T-cell (primary cell): ENCODE measurements around the gene BRD3. TPM values are rescaled to one million over a fixed set of nuclear protein-coding genes. Genes with fewer than 3 reads are reported as not detected.

ENCODE experiments used
- ATAC-seq, 4 experiments: fragments of 200-7000 bp in 3 of 4; fragments of 150-1000 bp in 1 of 4; cut with Tn5 transposase; replicated peaks in 1 of 4; 1 replicate in 3 of 4; 2 replicates in 1 of 4; pipeline ENCODE4 v1.10.0; 2021; ENCODE audit warnings: moderate library complexity in 3 of 4, mild to moderate bottlenecking in 2 of 4, moderate number of reproducible peaks in 1 of 4
- CTCF ChIA-PET, 2 donors: fragments of 300-600 bp; sonication (Branson Sonifier 250); formaldehyde crosslinking; loops; one replicate each; lab custom pipeline; 2022; ENCODE audit warnings: antibody characterized with exemption in 2 of 2; lab: Charles Lee
- POLR2A ChIA-PET, 2 donors: fragments of 300-600 bp; sonication (Branson Sonifier 250); formaldehyde crosslinking; loops; one replicate each; lab custom pipeline; 2022; ENCODE audit warnings: antibody characterized with exemption in 2 of 2; lab: Charles Lee
- DNase-seq, 35 experiments: peaks; one replicate each; pipeline versions ENCODE4 v3.0.0 to v3.0.0-alpha.2; 2013 to 2023
- H3K27ac ChIP-seq: one replicate; pipeline ENCODE4 v1.5.1; 2013; ENCODE audit warnings: low read length
- H3K27me3 ChIP-seq, 2 experiments: replicated peaks in 1 of 2; 1 replicate in 1 of 2; 2 replicates in 1 of 2; pipeline versions ENCODE4 v1.6.1 to v1.7.0; 2013; ENCODE audit warnings: low read length in 1 of 2, mixed read lengths in 1 of 2; ENCODE audit not compliant: control insufficient read depth in 2 of 2, insufficient read depth in 2 of 2; ENCODE audit errors: extremely low read depth in 1 of 2
- H3K36me3 ChIP-seq, 2 donors: 1 replicate in 1 of 2; 2 replicates in 1 of 2; pipeline versions ENCODE4 v1.6.1 to v1.7.0; 2013; ENCODE audit warnings: low read length in 1 of 2; ENCODE audit not compliant: control insufficient read depth in 2 of 2, insufficient read depth in 1 of 2; ENCODE audit errors: extremely low read depth in 1 of 2
- H3K4me1 ChIP-seq, 2 experiments: 1 replicate in 1 of 2; 2 replicates in 1 of 2; pipeline versions ENCODE4 v1.6.1 to v1.7.0; 2013; ENCODE audit warnings: low read length in 2 of 2, mixed read lengths in 1 of 2; ENCODE audit not compliant: insufficient read depth in 2 of 2, control insufficient read depth in 1 of 2; ENCODE audit errors: extremely low read depth in 1 of 2
- H3K4me3 ChIP-seq, 2 donors: 1 replicate in 1 of 2; 2 replicates in 1 of 2; pipeline versions ENCODE4 v1.5.1 to v1.7.0; 2013; ENCODE audit warnings: mild to moderate bottlenecking in 2 of 2, low read length in 1 of 2, moderate library complexity in 1 of 2; ENCODE audit not compliant: control insufficient read depth in 1 of 2; ENCODE audit errors: extremely low read depth in 1 of 2
- H3K9me3 ChIP-seq: 2 replicates; pipeline ENCODE4 v1.7.0; 2013
- H3K27ac Mint-ChIP-seq, 2 donors: one replicate each; pipeline ENCODE4 v1.8.0; 2020 to 2021; ENCODE audit warnings: mild to moderate bottlenecking in 2 of 2, mixed read lengths in 2 of 2
- H3K27me3 Mint-ChIP-seq, 2 donors: one replicate each; pipeline ENCODE4 v1.8.0; 2021 to 2022; ENCODE audit warnings: mixed read lengths in 2 of 2
- H3K36me3 Mint-ChIP-seq: one replicate; pipeline ENCODE4 v1.8.0; 2021; ENCODE audit warnings: mixed read lengths
- H3K4me1 Mint-ChIP-seq, 3 donors: one replicate each; pipeline ENCODE4 v1.8.0; 2020 to 2022; ENCODE audit warnings: mixed read lengths in 3 of 3, mild to moderate bottlenecking in 1 of 3
- H3K4me3 Mint-ChIP-seq, 3 donors: one replicate each; pipeline ENCODE4 v1.8.0; 2020 to 2022; ENCODE audit warnings: mild to moderate bottlenecking in 3 of 3, mixed read lengths in 3 of 3, moderate library complexity in 3 of 3
- H3K9me3 Mint-ChIP-seq, 3 donors: one replicate each; pipeline ENCODE4 v1.8.0; 2020 to 2022; ENCODE audit warnings: mixed read lengths in 3 of 3
- WGBS: methylation state at CpG from one replicate; pipeline ENCODE4 v1.1.5; 2013; ENCODE audit warnings: missing lambda C conversion rate; ENCODE audit not compliant: insufficient coverage; 5-methylcytosine and 5-hydroxymethylcytosine counted together
- total RNA-seq, 35 experiments: library from RNA in 6 of 35; stranded (reverse) in 6 of 35; fragments of 120-200 nt in 1 of 35; gene quantifications; one replicate each; pipeline versions ENCODE4 v1.2.1 to v1.2.4 and lab custom pipeline; 2013 to 2026

BRD3 gene
- total RNA-seq, 5 donors from 2014 or later (not counting 1 experiment from before 2014, with no cell fraction given) = 33.7 to 63.7 (median 58.2) TPM

DNA sequence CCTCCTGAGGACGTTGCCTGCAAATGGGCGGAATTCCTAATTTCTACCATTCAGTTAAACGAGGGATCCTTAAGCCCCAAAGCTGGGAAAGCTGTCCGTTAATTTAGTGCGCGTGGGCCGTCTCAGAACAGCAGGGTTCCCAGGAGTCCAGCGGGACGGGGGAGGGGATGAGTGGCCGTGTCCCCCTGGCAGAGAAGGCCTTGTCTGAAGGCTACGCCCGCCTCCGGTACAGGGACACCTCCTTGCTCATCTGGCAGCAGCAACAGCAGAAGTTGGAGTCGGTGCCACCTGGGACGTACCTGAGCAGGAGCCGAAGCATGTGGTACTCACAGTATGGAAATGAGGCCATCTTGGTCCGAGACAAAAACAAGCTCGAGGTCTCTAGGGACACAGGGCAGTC, 41.2 kb downstream of the BRD3 start:
- peak overlapping the region; percentile 76 to 78 (median 76) for H3K4me3 Mint-ChIP-seq
- H3K36me3 ChIP-seq = peaks cover under 1 to 9% of the 10 kb centered on the region in 2 donors
- no peaks in the 10 kb centered on the region for H3K9me3 ChIP-seq
- CTCF ChIA-PET = interaction anchor here in 1 of 2 donors (1.1 kb wide), 1 partner anchor 40 kb away, joined by 3 read pairs; no protein-coding TSS in a partner anchor
- POLR2A ChIA-PET = no interaction called here
- DNase-seq = no peak
- H3K4me1 ChIP-seq = peaks cover 0 to 14% of the 10 kb centered on the region in 2 experiments
- ATAC-seq = no peak
- no peak overlapping the region for H3K27ac ChIP-seq
- H3K27me3 Mint-ChIP-seq = no peaks in the 10 kb centered on the region
- H3K36me3 Mint-ChIP-seq = peaks cover 10% of the 10 kb centered on the region
- WGBS = 95% methylated on average over 17 of the region's 18 CpGs
- H3K9me3 Mint-ChIP-seq = no peaks in the 10 kb centered on the region
- no peaks in the 10 kb centered on the region for H3K27me3 ChIP-seq
- H3K4me1 Mint-ChIP-seq = peaks cover 12 to 22% (median 16%) of the 10 kb centered on the region in 3 donors
- no peak overlapping the region for H3K4me3 ChIP-seq
- H3K27ac Mint-ChIP-seq = no peak overlapping the region

DNA sequence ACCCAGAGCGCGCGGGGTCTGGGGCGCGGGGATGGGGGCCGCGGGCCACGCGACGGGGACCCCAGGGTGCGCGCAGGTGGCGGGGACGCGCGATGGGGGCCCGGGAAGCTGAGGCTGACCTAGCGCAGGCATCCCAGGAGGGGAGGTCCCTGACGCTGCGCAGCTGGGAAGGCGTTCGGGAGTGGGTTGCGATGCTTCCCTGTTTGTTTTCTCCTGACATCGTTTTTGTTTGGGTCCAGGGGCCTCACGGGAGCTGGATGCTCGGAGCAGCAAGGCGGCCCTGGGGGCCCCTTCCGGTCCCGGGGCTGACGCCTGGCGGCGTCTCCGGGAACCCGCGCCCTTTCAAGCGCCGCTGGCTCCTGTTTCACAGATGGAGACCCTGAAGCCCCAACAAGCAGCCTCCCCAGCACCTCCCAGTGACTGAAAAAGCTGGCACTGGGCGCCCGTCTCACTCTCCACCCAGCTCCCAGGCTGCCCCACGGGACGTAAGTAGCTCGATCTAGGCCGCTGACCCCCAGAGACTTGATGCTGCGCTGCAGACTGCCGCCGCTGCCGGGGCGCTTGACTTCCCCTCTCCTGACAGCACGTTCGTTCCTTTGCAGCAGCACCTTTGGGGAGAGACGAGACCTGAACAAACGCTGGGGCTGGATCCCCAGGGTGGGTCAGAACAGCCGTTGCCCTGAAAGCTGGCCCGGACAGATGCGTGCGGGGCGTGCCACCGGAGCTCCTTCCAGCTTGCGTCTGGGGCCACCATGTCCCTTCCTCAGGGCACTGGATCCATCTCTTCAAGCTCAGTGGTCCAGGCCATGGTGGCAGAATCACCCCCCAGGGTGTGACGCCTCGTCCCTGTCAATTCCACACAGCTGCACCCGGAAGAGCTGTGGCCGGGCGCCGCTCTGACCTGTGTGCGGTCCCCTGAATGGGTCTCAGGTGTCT, 42.0 kb downstream of the BRD3 start:
- POLR2A ChIA-PET = interaction anchor here (0.6 kb wide), 2 partner anchors 37 to 131 kb away, joined by 4 read pairs; no protein-coding TSS in a partner anchor

DNA sequence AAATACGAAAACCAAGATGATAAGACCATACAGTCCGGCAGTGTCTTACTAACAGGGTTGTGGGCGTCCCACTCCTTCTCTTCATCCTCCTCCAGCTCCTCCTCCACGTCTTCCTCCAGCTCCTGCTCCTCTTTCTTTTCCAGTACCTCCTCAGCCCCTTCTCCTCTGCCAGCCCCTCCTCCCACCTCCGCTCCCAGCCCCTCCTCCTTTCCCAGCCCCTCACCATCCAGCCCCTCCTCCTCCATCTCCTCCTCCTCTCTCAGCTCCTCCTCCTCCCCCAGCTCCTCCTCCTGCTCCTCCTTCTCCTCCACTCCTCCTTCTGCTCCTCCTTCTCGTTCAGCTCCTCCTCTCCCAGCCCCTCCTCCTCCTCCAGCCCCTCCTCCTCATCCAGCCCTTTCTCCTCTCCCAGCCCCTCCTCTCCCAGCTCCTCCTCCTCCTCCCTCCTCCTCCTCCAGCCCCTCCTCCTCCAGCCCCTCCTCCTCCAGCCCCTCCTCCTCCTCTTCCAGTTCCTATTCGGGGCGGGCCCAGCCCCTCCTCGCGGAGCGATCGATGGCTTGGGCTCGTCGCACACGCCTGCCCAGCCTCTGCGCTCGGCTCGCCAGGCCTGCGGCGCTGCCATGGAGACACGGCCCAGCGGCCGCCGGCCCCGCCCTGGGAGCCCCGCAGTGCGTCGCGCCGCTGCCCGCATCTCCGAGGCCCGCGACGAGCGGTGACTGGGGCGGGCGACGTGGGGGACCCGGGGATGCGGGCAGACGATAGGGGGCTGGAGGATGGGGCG, 42.8 kb downstream of the BRD3 start, which contains the start of gene BRD3OS:
Gene BRD3OS, plus strand, starts transcription at position 654 of the 778 bp plus-strand sequence. CDS start 1,267 bp downstream, outside the sequence.
- Mint-ChIP-seq H3K4me1 (peaks cover 12 to 22% (median 16%) of the 10 kb centered on the region in 3 donors), H3K4me3 (peak within 1 kb of the TSS; percentile 76 to 78 (median 76)), H3K27me3 (no peaks in the 10 kb centered on the region)

More for the DNA sequence above, 42.0 kb downstream of the BRD3 start:
- Histone ChIP-seq H3K27me3 (no peaks in the 10 kb centered on the region), H3K36me3 (peaks cover 0 to 9% of the 10 kb centered on the region in 2 donors), H3K4me1 (peaks cover 0 to 14% of the 10 kb centered on the region in 2 experiments), H3K4me3 (peak overlapping the region; percentile 78), H3K9me3 (no peaks in the 10 kb centered on the region), H3K27ac (no peak overlapping the region)
- DNase-seq (peak in 32 of 35 experiments; percentile 9 to 63 (median 38)), ATAC-seq (peak; percentile 36 to 58 (median 46))
- Mint-ChIP-seq H3K27me3 (no peaks in the 10 kb centered on the region), H3K36me3 (peaks cover 6% of the 10 kb centered on the region), H3K9me3 (no peaks in the 10 kb centered on the region), H3K4me1 (peaks cover 12 to 22% (median 16%) of the 10 kb centered on the region in 3 donors), H3K27ac (peak overlapping the region in 1 of 2 donors; percentile 48), H3K4me3 (peak overlapping the region; percentile 76 to 78 (median 76))
- CTCF ChIA-PET = interaction anchor here in 1 of 2 donors (0.6 to 1.3 kb wide), 6 partner anchors 9 to 1221 kb away, joined by 3 read pairs; no protein-coding TSS in a partner anchor
- WGBS = 17% methylated on average over 64 of the region's 66 CpGs

DNA sequence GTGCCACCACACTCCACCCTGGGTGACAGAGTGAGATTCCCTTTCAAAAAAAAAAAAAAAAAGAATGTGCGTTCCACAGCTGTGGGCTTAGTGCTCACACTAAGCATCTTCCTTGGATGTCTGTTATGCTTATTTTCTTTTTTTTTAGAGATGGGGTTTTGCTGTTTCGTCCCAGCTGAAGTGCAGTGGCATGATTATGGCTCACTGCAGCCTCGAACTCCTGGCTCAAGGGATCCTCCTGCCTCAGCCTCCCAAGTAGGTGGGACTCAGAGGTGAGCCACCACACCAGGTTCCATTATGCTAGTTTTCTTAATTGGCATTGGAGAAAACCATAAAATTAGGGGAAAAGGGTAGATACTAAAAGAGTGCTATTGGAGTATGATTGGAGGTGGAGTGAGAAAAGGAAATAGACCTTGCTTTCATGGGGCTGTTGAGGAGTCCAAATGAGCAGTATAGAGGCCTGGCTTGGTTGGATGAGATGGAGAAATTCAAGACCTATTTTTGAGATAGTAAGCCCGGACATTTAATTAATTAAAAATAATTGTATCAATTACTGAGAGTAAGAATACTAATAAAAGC, 43.5 kb downstream of the BRD3 start:
- no peak for ATAC-seq
- H3K27me3 ChIP-seq = peaks cover 0 to 4% of the 10 kb centered on the region in 2 experiments
- no peaks in the 10 kb centered on the region for H3K9me3 ChIP-seq
- H3K4me1 ChIP-seq = peaks cover 0 to 14% of the 10 kb centered on the region in 2 experiments
- ChIA-PET POLR2A (interaction anchor here in 1 of 2 donors (0.6 kb wide), 1 partner anchor 110 kb away, joined by 8 read pairs; no protein-coding TSS in a partner anchor), CTCF (interaction anchor here (0.5 to 1.3 kb wide), 5 partner anchors 7 to 1104 kb away, joined by 3 to 8 read pairs (median 3); partner anchors contain the start of gene RNU6ATAC (in 1 of the 2))
- H3K27ac Mint-ChIP-seq = peak overlapping the region; percentile 3 to 39
- H3K27me3 Mint-ChIP-seq = no peaks in the 10 kb centered on the region
- WGBS = 94% methylated on average over 2 of the region's 4 CpGs
- H3K27ac ChIP-seq = no peak overlapping the region
- H3K36me3 Mint-ChIP-seq = peaks cover 4% of the 10 kb centered on the region
- peak overlapping the region; percentile 21 to 76 (median 50) for H3K4me3 Mint-ChIP-seq
- H3K36me3 ChIP-seq = peaks cover 0 to 5% of the 10 kb centered on the region in 2 donors
- no peaks in the 10 kb centered on the region for H3K9me3 Mint-ChIP-seq
- peaks cover 12 to 22% (median 16%) of the 10 kb centered on the region in 3 donors for H3K4me1 Mint-ChIP-seq
- no peak for DNase-seq
- H3K4me3 ChIP-seq = no peak overlapping the region

More for the DNA sequence above, 42.8 kb downstream of the BRD3 start, which contains the start of gene BRD3OS:
- Mint-ChIP-seq H3K27ac (peak within 1 kb of the TSS; percentile 3 to 48), H3K9me3 (no peaks in the 10 kb centered on the region), H3K36me3 (peaks cover 4% of the 10 kb centered on the region)
- Histone ChIP-seq H3K9me3 (no peaks in the 10 kb centered on the region), H3K4me3 (peak within 1 kb of the TSS; percentile 78), H3K27ac (no peak within 1 kb of the TSS), H3K27me3 (no peaks in the 10 kb centered on the region), H3K36me3 (peaks cover 0 to 5% of the 10 kb centered on the region in 2 donors), H3K4me1 (peaks cover 0 to 14% of the 10 kb centered on the region in 2 experiments)
- peak; percentile 73 to 96 (median 90) for DNase-seq
- POLR2A ChIA-PET = interaction anchor here (0.6 kb wide), 3 partner anchors 38 to 132 kb away, joined by 4 to 8 read pairs (median 4); no protein-coding TSS in a partner anchor
- WGBS = under 1% methylated on average over 40 of the region's 43 CpGs
- ATAC-seq = peak; percentile 84 to 93 (median 90)
- CTCF ChIA-PET = interaction anchor here (0.5 to 1.3 kb wide), 8 partner anchors 8 to 1221 kb away, joined by 3 to 5 read pairs (median 3); partner anchors contain the start of gene RNU6ATAC (in 1 of the 2)

DNA sequence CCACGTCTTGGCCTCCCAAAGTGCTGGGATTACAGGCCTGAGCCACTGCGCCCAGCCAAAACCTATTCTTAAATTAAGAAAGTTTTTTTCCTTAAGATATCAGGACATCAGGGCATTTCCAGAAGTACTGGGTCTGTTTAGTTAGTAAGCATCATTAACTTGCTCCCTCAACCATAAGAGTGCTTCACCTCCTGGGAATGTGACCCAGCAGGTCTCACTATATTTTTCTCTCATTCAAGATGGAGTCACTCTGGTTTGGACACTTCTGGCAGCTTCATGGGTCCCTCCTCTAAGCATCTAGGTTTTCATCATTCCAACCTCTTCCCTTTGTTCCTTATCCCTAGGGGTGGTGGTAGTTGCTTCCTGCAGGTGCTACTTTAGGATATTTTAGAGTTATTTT, 52.9 kb downstream of the BRD3 start:
- no CpG with 5 or more reads among the region's 2 CpGs for WGBS
- Histone ChIP-seq H3K36me3 (no peaks in the 10 kb centered on the region), H3K27ac (no peak overlapping the region), H3K9me3 (no peaks in the 10 kb centered on the region), H3K4me3 (no peak overlapping the region), H3K4me1 (no peaks in the 10 kb centered on the region), H3K27me3 (peaks cover 0 to 11% of the 10 kb centered on the region in 2 experiments)
- ChIA-PET CTCF (no interaction called here), POLR2A (interaction anchor here in 1 of 2 donors (0.7 kb wide), 1 partner anchor 407 kb away, joined by 4 read pairs; no protein-coding TSS in a partner anchor)
- ATAC-seq (no peak), DNase-seq (no peak)
- no peaks in the 10 kb centered on the region for H3K4me1 Mint-ChIP-seq
- H3K9me3 Mint-ChIP-seq = peaks cover 0 to 2% (median 0%) of the 10 kb centered on the region in 3 donors
- H3K4me3 Mint-ChIP-seq = no peak overlapping the region
- no peak overlapping the region for H3K27ac Mint-ChIP-seq
- no peaks in the 10 kb centered on the region for H3K27me3 Mint-ChIP-seq
- no peaks in the 10 kb centered on the region for H3K36me3 Mint-ChIP-seq
